K562 (cell line): ENCODE results near the gene RALGAPB. TPM values are rescaled to one million over a fixed set of nuclear protein-coding genes. Genes with fewer than 3 reads are reported as not detected.

Experiments used
- IRF2 ChIP-seq: sonication (generic); formaldehyde crosslinking; IDR thresholded peaks from 2 replicates; pipeline ENCODE4 v1.8.1; 2022; ENCODE audit warnings: mild to moderate bottlenecking, missing genetic modification reagents
- KAT8 ChIP-seq: fragments of 450-650 bp; IDR thresholded peaks from 2 replicates; pipeline ENCODE4 v1.6.1; 2016; ENCODE audit warnings: low read depth, mild to moderate bottlenecking
- KLF10 ChIP-seq: fragments of 250-450 bp; sonication (Bioruptor Pico); IDR thresholded peaks from 2 replicates; pipeline ENCODE4 v1.6.1; 2021; ENCODE audit warnings: matching md5 sums
- NFIX ChIP-seq: fragments of 250-450 bp; sonication (Bioruptor Pico); IDR thresholded peaks from 2 replicates; pipeline ENCODE4 v1.4.0; 2020; ENCODE audit warnings: low read depth, mild to moderate bottlenecking, moderate library complexity
- PURB ChIP-seq: sonication (generic); formaldehyde crosslinking; IDR thresholded peaks from 2 replicates; pipeline ENCODE4 v1.9.0; 2021; ENCODE audit warnings: low read depth, mild to moderate bottlenecking, missing genetic modification reagents
- RFX1 ChIP-seq: fragments of 450-650 bp; IDR thresholded peaks from 2 replicates; pipeline ENCODE4 v1.6.1; 2016; ENCODE audit warnings: mild to moderate bottlenecking, moderate library complexity
- RUNX1 ChIP-seq: sonication (generic); IDR thresholded peaks from 2 replicates; pipeline ENCODE4 v1.6.1; 2016; ENCODE audit warnings: antibody characterized with exemption, low read depth
- SAFB ChIP-seq: fragments of 200-400 bp; formaldehyde crosslinking; IDR thresholded peaks from 2 replicates; pipeline ENCODE4 v1.6.1; 2017; ENCODE audit warnings: low read depth, low read length, borderline replicate concordance
- SNIP1 ChIP-seq: fragments of 450-650 bp; IDR thresholded peaks from 2 replicates; pipeline ENCODE4 v1.7.1; 2017; ENCODE audit warnings: low read depth, mild to moderate bottlenecking
- SRSF7 ChIP-seq: fragments of 200-400 bp; formaldehyde crosslinking; optimal IDR thresholded peaks from 2 replicates; pipeline ENCODE3; 2017; ENCODE audit warnings: mild to moderate bottlenecking, low read depth, low read length
- STAT5A ChIP-seq: IDR thresholded peaks from 2 replicates; pipeline ENCODE4 v1.6.1; 2012; ENCODE audit warnings: low read length, inconsistent platforms, borderline replicate concordance
- ZNF263 ChIP-seq: sonication (generic); formaldehyde crosslinking; IDR thresholded peaks from 2 replicates; pipeline ENCODE4 v1.8.0; 2022; ENCODE audit warnings: mild to moderate bottlenecking, missing genetic modification reagents, borderline replicate concordance
- ZNF586 ChIP-seq: fragments of 450-650 bp; formaldehyde crosslinking; conservative IDR thresholded peaks from 2 replicates; pipeline ENCODE4 v1.4.0; 2020; ENCODE audit warnings: mild to moderate bottlenecking, moderate library complexity
- ZNF699 ChIP-seq: fragments of 250-450 bp; sonication (Bioruptor Pico); IDR thresholded peaks from 2 replicates; pipeline ENCODE4 v1.8.0; 2021; ENCODE audit warnings: mild to moderate bottlenecking, moderate library complexity; ENCODE audit not compliant: insufficient replicate concordance
- polyA plus RNA-seq, 8 experiments: library from polyadenylated mRNA; depleted of rRNA in 4 of 8; stranded (reverse) in 5 of 8; unstranded in 3 of 8; fragments of >200 nt; fragmentation: Nextera tagmentation in 2 of 8; fragmentation: Illumina TruSeq in 1 of 8; extraction: Ambion mirVana in 2 of 8; extraction: Trizol in 1 of 8; gene quantifications; 2 replicates each; pipeline versions ENCODE4 v1.2.1 to v1.2.3, GENCODE V29; 2011 to 2014; ENCODE audit warnings: inconsistent platforms in 1 of 8, missing spikeins in 1 of 8
- total RNA-seq, 7 experiments: library from RNA; depleted of rRNA in 6 of 7; stranded (reverse); fragments of >200 nt in 6 of 7; fragmentation: Illumina TruSeq in 2 of 7; extraction: Trizol in 2 of 7; gene quantifications; 2 replicates each; pipeline versions ENCODE4 v1.2.1 to v1.2.3, GENCODE V29; 2011 to 2021; ENCODE audit warnings: low replicate concordance in 1 of 7
- TF ChIP-seq, protein P1 (sequence below): fragments of 450-650 bp; formaldehyde crosslinking; IDR thresholded peaks from 2 replicates; pipeline ENCODE4 v1.4.0; 2020; ENCODE audit warnings: mild to moderate bottlenecking, moderate library complexity
- TF ChIP-seq, protein P2 (sequence below): fragments of 250-450 bp; sonication (Bioruptor Pico); IDR thresholded peaks from 2 replicates; pipeline ENCODE4 v1.8.0; 2022; ENCODE audit warnings: moderate library complexity, mild to moderate bottlenecking, inconsistent platforms
- TF ChIP-seq, protein P3 (sequence below): sonication (generic); formaldehyde crosslinking; IDR thresholded peaks from 2 replicates; pipeline ENCODE4 v1.8.0; 2022; ENCODE audit warnings: missing genetic modification reagents, mild to moderate bottlenecking, borderline replicate concordance
- TF ChIP-seq, protein P4 (sequence below): fragments of 200-800 bp; sonication (Bioruptor generic); IDR thresholded peaks from 2 replicates; pipeline ENCODE4 v1.6.1; 2017; ENCODE audit warnings: missing genetic modification characterization, missing compliant biosample characterization
- TF ChIP-seq, protein P5 (sequence below): fragments of 250-450 bp; sonication (Bioruptor Pico); IDR thresholded peaks from 2 replicates; pipeline ENCODE4 v1.8.0; 2021; ENCODE audit warnings: borderline replicate concordance, mild to moderate bottlenecking, moderate library complexity; ENCODE audit not compliant: poor library complexity, severe bottlenecking
- TF ChIP-seq, protein P6 (sequence below): fragments of 250-450 bp; sonication (Bioruptor Pico); IDR thresholded peaks from 2 replicates; pipeline ENCODE4 v1.9.0; 2021; ENCODE audit warnings: mild to moderate bottlenecking

Gene RALGAPB
- total and polyA plus RNA-seq, 9 of the 15 experiments (the other 6 are each of a cell fraction or from before 2014, with no cell fraction given), result 4.3 to 25.6 (median 13.6) TPM

DNA sequence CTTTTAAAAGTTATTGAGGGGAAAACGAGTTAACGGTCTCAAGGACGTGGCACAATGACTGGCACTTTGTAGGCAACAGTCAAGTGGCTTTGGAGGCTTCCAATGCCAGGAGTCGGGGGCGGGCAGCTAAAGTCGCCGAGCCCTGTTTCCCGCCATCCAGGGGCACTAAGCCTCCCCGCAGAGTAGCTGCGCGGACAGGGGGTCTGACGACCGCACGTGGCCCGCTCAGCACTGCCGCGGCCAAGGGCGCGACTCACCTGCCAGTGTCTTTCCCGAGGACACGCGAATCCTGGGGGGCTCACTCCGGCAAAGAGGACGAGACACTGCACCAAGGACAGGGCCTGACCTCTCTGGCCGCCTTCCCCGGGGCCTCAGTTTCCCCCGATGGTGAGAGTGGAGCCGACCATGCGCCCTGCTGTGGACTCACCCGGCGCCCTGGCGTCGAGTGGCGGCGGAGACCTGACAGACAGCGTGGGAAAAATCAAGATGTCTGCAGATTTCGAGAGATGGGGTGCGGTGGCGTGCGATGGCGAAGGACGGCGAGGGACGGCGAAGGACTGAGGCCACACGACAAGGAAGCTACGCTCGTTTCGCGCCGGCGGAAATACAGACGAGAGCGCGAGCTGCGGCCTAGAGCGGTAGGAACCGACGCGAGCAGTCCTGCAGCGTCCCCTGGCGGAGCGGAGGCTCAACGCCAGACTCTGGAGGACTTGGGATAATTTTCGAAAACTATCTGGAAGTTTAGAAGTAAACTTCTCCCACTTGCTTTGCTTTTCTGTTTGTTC, 37.7 kb upstream of the RALGAPB start, which contains the start of gene SNHG17 (continued):
- TF ChIP-seq, protein P1, sequence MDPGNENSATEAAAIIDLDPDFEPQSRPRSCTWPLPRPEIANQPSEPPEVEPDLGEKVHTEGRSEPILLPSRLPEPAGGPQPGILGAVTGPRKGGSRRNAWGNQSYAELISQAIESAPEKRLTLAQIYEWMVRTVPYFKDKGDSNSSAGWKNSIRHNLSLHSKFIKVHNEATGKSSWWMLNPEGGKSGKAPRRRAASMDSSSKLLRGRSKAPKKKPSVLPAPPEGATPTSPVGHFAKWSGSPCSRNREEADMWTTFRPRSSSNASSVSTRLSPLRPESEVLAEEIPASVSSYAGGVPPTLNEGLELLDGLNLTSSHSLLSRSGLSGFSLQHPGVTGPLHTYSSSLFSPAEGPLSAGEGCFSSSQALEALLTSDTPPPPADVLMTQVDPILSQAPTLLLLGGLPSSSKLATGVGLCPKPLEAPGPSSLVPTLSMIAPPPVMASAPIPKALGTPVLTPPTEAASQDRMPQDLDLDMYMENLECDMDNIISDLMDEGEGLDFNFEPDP (CRISPR knock-in tag), result no peak
- TF ChIP-seq SAFB, result no peak
- TF ChIP-seq, protein P2, sequence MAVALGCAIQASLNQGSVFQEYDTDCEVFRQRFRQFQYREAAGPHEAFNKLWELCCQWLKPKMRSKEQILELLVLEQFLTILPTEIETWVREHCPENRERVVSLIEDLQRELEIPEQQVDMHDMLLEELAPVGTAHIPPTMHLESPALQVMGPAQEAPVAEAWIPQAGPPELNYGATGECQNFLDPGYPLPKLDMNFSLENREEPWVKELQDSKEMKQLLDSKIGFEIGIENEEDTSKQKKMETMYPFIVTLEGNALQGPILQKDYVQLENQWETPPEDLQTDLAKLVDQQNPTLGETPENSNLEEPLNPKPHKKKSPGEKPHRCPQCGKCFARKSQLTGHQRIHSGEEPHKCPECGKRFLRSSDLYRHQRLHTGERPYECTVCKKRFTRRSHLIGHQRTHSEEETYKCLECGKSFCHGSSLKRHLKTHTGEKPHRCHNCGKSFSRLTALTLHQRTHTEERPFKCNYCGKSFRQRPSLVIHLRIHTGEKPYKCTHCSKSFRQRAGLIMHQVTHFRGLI (CRISPR knock-in tag), result no peak
- TF ChIP-seq, protein P3, sequence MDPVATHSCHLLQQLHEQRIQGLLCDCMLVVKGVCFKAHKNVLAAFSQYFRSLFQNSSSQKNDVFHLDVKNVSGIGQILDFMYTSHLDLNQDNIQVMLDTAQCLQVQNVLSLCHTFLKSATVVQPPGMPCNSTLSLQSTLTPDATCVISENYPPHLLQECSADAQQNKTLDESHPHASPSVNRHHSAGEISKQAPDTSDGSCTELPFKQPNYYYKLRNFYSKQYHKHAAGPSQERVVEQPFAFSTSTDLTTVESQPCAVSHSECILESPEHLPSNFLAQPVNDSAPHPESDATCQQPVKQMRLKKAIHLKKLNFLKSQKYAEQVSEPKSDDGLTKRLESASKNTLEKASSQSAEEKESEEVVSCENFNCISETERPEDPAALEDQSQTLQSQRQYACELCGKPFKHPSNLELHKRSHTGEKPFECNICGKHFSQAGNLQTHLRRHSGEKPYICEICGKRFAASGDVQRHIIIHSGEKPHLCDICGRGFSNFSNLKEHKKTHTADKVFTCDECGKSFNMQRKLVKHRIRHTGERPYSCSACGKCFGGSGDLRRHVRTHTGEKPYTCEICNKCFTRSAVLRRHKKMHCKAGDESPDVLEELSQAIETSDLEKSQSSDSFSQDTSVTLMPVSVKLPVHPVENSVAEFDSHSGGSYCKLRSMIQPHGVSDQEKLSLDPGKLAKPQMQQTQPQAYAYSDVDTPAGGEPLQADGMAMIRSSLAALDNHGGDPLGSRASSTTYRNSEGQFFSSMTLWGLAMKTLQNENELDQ (CRISPR knock-in tag), result 0 out of 2 replicates have a peak, but pooled peaks have one; percentile 87
- no peak for TF ChIP-seq ZNF699 (CRISPR knock-in tag)
- no peak for TF ChIP-seq PURB (CRISPR knock-in tag)
- peak; percentile 98 for TF ChIP-seq SNIP1
- peak; percentile 75; the same call in 1 of the 2 replicates for TF ChIP-seq STAT5A
- TF ChIP-seq IRF2 (CRISPR knock-in tag), result no peak
- no peak for TF ChIP-seq RUNX1
- TF ChIP-seq, protein P4, sequence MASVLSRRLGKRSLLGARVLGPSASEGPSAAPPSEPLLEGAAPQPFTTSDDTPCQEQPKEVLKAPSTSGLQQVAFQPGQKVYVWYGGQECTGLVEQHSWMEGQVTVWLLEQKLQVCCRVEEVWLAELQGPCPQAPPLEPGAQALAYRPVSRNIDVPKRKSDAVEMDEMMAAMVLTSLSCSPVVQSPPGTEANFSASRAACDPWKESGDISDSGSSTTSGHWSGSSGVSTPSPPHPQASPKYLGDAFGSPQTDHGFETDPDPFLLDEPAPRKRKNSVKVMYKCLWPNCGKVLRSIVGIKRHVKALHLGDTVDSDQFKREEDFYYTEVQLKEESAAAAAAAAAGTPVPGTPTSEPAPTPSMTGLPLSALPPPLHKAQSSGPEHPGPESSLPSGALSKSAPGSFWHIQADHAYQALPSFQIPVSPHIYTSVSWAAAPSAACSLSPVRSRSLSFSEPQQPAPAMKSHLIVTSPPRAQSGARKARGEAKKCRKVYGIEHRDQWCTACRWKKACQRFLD (CRISPR knock-in tag), result peak; percentile 79
- TF ChIP-seq ZNF263, result peak; percentile 83
- TF ChIP-seq ZNF586 (CRISPR knock-in tag), result no peak
- TF ChIP-seq, protein P5, sequence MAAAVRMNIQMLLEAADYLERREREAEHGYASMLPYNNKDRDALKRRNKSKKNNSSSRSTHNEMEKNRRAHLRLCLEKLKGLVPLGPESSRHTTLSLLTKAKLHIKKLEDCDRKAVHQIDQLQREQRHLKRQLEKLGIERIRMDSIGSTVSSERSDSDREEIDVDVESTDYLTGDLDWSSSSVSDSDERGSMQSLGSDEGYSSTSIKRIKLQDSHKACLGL, result peak; percentile 72
- TF ChIP-seq KAT8, result no peak
- no peak for TF ChIP-seq KLF10 (CRISPR knock-in tag)
- TF ChIP-seq SRSF7, result no peak
- TF ChIP-seq, protein P6, sequence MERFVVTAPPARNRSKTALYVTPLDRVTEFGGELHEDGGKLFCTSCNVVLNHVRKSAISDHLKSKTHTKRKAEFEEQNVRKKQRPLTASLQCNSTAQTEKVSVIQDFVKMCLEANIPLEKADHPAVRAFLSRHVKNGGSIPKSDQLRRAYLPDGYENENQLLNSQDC (CRISPR knock-in tag), result no peak
- TF ChIP-seq RFX1, result no peak
- TF ChIP-seq NFIX, result no peak
